HepG2 (cell line): ENCODE measurements around the gene SDK1.

Experiments used
- CREM ChIP-seq, 2 experiments: sonication (generic) in 1 of 2; formaldehyde crosslinking in 1 of 2; IDR thresholded peaks; 2 replicates each; pipeline versions ENCODE4 v1.4.0 to v1.6.1; 2016 to 2020; ENCODE audit warnings: antibody characterized with exemption in 1 of 2, mild to moderate bottlenecking in 1 of 2, missing genetic modification reagents in 1 of 2
- KLF9 ChIP-seq: IDR thresholded peaks from 2 replicates; pipeline ENCODE4 v1.6.1; 2016; ENCODE audit warnings: low read depth
- PITX1 ChIP-seq: sonication (generic); formaldehyde crosslinking; IDR thresholded peaks from 2 replicates; pipeline ENCODE4 v1.5.1; 2020; ENCODE audit warnings: mild to moderate bottlenecking, missing genetic modification reagents
- RCOR2 ChIP-seq: IDR thresholded peaks from 2 replicates; pipeline ENCODE4 v1.6.1; 2016; ENCODE audit warnings: missing biosample characterization, missing genetic modification reagents
- SYNCRIP ChIP-seq: fragments of 200-400 bp; formaldehyde crosslinking; IDR thresholded peaks from 2 replicates; pipeline ENCODE4 v1.6.1; 2018; ENCODE audit warnings: mild to moderate bottlenecking, low read depth, low read length; ENCODE audit not compliant: insufficient read depth
- ZNF644 ChIP-seq: IDR thresholded peaks from 2 replicates; pipeline ENCODE4 v1.6.1; 2016; ENCODE audit warnings: low read depth
- TF ChIP-seq, protein P1 (sequence below): sonication (generic); formaldehyde crosslinking; IDR thresholded peaks from 2 replicates; pipeline ENCODE4 v1.4.0; 2020; ENCODE audit warnings: missing genetic modification reagents

DNA sequence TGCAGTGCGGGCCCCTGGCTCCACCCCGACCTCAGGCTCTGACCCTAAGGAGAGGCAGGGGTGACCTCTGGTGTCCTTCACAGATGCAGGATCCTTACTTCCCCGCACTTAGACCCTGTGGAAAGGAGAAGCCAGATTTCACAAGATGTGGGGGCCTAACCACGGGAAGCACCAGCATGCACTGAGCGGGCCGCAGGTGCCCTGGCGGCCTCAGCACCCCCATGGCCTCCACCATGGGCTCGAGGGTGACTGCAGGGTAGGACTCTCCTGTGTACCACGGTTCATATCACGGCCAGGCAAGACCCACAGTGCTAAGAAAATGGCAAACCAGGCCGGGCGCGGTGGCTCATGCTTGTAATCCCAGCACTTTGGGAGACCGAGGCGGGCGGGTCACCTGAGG is 971.1 kb downstream of the SDK1 start:
- TF ChIP-seq KLF9 (CRISPR knock-in tag) (no peak), SYNCRIP (no peak), CREM (IDR thresholded peaks at IDR 0.05) (no peak), CREM (CRISPR knock-in tag; IDR thresholded peaks at IDR 0.05) (no peak), ZNF644 (CRISPR knock-in tag) (no peak), PITX1 (no peak), RCOR2 (CRISPR knock-in tag) (no peak)
- TF ChIP-seq, protein P1, sequence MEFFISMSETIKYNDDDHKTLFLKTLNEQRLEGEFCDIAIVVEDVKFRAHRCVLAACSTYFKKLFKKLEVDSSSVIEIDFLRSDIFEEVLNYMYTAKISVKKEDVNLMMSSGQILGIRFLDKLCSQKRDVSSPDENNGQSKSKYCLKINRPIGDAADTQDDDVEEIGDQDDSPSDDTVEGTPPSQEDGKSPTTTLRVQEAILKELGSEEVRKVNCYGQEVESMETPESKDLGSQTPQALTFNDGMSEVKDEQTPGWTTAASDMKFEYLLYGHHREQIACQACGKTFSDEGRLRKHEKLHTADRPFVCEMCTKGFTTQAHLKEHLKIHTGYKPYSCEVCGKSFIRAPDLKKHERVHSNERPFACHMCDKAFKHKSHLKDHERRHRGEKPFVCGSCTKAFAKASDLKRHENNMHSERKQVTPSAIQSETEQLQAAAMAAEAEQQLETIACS: no peak
